ENCODE data around the gene PURB. TPM values are rescaled to one million over a fixed set of nuclear protein-coding genes. Genes with fewer than 3 reads are reported as not detected.

Gene PURB
- total RNA-seq, 1 experiment from 2014 or later = 8.9 TPM

DNA sequence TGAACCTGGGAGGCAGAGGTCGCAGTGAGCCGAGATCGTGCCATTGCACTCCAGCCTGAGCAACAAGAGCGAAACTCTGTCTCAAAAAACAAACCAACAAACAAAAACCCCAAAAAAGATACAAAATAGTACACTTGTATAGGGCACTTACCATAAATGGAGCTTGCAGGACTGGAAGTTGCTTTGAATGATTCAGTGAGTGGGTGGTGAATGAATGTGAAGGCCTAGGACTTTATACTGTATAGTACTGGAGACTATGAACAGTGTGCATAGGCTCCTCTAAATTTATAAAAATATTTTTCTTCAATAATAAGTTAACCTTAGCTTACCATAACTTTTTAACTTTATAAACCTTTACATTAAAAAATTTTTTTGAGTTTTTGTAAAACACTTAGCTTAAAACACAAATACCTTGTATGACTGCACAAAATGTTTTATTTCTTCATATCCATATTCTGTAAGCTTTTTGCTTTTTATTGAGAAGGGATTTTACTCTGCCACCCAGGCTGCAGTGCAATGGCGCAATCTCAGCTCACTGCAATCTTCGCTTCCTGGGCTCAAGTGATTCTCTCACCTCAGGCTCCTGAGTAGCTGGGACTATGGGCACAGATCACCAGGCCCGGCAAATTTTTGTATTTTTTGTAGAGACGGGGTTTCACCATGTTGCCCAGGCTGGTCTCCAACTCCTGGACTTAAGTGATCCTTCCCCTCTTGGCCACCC is 30.5 kb downstream of the PURB start:
- no peak overlapping the region for H2AFZ ChIP-seq (ENCODE audit: low read length)
- H3K9me2 ChIP-seq (replicated peaks; ENCODE audit: low read length) = no peaks in the 10 kb centered on the region
- no peaks in the 10 kb centered on the region for H3K4me1 ChIP-seq (ENCODE audit: insufficient read depth, low read length)
- intact Hi-C loops (cut with micrococcal nuclease) = loop anchor here (5.0 kb wide), 1 partner anchor 142 kb away; no protein-coding TSS in a partner anchor
- BruUV-seq (replicated peaks) = no TSS peak
- POLR2A ChIA-PET (ENCODE audit: unreplicated experiment) = no interaction called here
- H4K20me1 ChIP-seq (ENCODE audit: low read length) = no peaks in the 10 kb centered on the region
- no peak overlapping the region for H3K4me2 ChIP-seq (ENCODE audit: low read length)
- H3K27ac ChIP-seq (ENCODE audit: low read length) = no peak overlapping the region
- ATAC-seq (no peak), DNase-seq (no peak)
- H3K4me3 ChIP-seq (ENCODE audit: low read length) = no peak overlapping the region
- H3K36me3 ChIP-seq (ENCODE audit: low read depth, low read length) = no peaks in the 10 kb centered on the region
- H3F3A ChIP-seq (ENCODE audit: low read length, unreplicated experiment) = no peaks in the 10 kb centered on the region
- CTCF ChIA-PET = interaction anchor here (0.6 kb wide), 1 partner anchor 56 kb away, joined by 4 read pairs; no protein-coding TSS in a partner anchor
- H3K9me3 ChIP-seq (ENCODE audit: low read length) = no peaks in the 10 kb centered on the region
- H3K27me3 ChIP-seq (ENCODE audit: low read length) = no peaks in the 10 kb centered on the region
- no peak overlapping the region for H3K9ac ChIP-seq (ENCODE audit: low read length)
- H3K79me2 ChIP-seq (ENCODE audit: low read length) = no peaks in the 10 kb centered on the region
- TF ChIP-seq EZH2 (IDR thresholded peaks at IDR 0.05; ENCODE audit: low read length, unreplicated experiment) (no peak), EZH2phosphoT487 (IDR thresholded peaks at IDR 0.05; ENCODE audit: borderline replicate concordance, low read length) (no peak)
- TF ChIP-seq, protein P1, sequence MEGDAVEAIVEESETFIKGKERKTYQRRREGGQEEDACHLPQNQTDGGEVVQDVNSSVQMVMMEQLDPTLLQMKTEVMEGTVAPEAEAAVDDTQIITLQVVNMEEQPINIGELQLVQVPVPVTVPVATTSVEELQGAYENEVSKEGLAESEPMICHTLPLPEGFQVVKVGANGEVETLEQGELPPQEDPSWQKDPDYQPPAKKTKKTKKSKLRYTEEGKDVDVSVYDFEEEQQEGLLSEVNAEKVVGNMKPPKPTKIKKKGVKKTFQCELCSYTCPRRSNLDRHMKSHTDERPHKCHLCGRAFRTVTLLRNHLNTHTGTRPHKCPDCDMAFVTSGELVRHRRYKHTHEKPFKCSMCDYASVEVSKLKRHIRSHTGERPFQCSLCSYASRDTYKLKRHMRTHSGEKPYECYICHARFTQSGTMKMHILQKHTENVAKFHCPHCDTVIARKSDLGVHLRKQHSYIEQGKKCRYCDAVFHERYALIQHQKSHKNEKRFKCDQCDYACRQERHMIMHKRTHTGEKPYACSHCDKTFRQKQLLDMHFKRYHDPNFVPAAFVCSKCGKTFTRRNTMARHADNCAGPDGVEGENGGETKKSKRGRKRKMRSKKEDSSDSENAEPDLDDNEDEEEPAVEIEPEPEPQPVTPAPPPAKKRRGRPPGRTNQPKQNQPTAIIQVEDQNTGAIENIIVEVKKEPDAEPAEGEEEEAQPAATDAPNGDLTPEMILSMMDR (conservative IDR thresholded peaks at IDR 0.05; ENCODE audit: low read depth, low read length) = no peak

DNA sequence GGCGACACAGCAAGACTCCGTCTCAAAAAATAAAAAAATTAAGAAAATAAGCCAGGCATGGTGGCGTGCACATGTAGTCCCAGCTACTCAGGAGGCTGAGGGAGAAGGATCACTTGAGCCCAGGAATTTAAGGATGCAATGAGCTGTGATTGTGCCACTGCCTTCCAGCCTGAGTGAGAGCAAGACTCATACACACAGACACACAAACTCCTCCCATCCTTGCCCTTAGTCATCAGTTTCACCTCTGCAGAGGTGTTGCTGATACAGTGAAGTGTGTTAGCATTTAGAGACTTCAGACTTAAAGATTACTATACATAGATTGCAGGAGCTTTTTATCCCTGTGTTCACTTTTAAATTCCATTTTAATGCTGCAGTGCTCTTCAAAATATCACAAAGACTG is 31.9 kb downstream of the PURB start:
- BruUV-seq (replicated peaks) = no TSS peak
- Histone ChIP-seq H3K4me2 (ENCODE audit: low read length) (no peak overlapping the region), H3K36me3 (ENCODE audit: low read depth, low read length) (no peaks in the 10 kb centered on the region), H3K9me3 (ENCODE audit: low read length) (no peaks in the 10 kb centered on the region), H3K4me1 (ENCODE audit: insufficient read depth, low read length) (peaks cover 3% of the 10 kb centered on the region), H3K9ac (ENCODE audit: low read length) (no peak overlapping the region), H2AFZ (ENCODE audit: low read length) (no peak overlapping the region), H3K27ac (ENCODE audit: low read length) (no peak overlapping the region), H3K27me3 (ENCODE audit: low read length) (no peaks in the 10 kb centered on the region), H3K79me2 (ENCODE audit: low read length) (no peaks in the 10 kb centered on the region), H4K20me1 (ENCODE audit: low read length) (no peaks in the 10 kb centered on the region), H3F3A (ENCODE audit: low read length, unreplicated experiment) (no peaks in the 10 kb centered on the region), H3K4me3 (ENCODE audit: low read length) (no peak overlapping the region), H3K9me2 (replicated peaks; ENCODE audit: low read length) (no peaks in the 10 kb centered on the region)
- ChIA-PET CTCF (no interaction called here), POLR2A (ENCODE audit: unreplicated experiment) (no interaction called here)
- intact Hi-C loops (cut with micrococcal nuclease) = no loop called here
- TF ChIP-seq EZH2phosphoT487 (IDR thresholded peaks at IDR 0.05; ENCODE audit: borderline replicate concordance, low read length) = no peak
- TF ChIP-seq, protein P1 (conservative IDR thresholded peaks at IDR 0.05; ENCODE audit: low read depth, low read length) = no peak
- TF ChIP-seq EZH2 (IDR thresholded peaks at IDR 0.05; ENCODE audit: low read length, unreplicated experiment) = no peak
- no peak for ATAC-seq
- no peak for DNase-seq

DNA sequence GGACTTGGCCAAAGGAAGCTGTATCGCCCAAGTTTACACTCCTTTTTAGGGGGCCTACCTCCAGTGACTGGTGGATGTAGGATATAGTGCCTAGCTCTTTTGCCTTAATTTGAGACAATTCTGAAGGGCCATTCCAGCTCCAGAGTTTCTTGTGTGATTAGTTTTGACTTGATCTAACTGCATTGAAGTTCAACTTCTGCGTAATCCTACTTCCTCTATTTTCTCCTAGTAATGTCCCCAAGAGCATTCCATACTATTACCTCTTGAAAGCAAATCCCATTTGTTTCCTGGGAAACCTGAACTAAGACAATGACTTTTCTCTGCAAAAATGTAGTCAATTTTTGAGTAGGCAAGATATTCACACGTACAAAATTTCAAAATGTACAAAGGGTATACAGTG is 32.7 kb downstream of the PURB start:
- DNase-seq (no peak), ATAC-seq (no peak)
- intact Hi-C loops (cut with micrococcal nuclease) = no loop called here
- no peaks in the 10 kb centered on the region for H3K36me3 ChIP-seq (ENCODE audit: low read depth, low read length)
- no peaks in the 10 kb centered on the region for H3K9me3 ChIP-seq (ENCODE audit: low read length)
- peaks cover 3% of the 10 kb centered on the region for H3K4me1 ChIP-seq (ENCODE audit: insufficient read depth, low read length)
- peaks cover under 1% of the 10 kb centered on the region; the same call in 1 of the 2 replicates for H3K79me2 ChIP-seq (ENCODE audit: low read length)
- no peak overlapping the region for H3K4me2 ChIP-seq (ENCODE audit: low read length)
- no peaks in the 10 kb centered on the region for H3K9me2 ChIP-seq (replicated peaks; ENCODE audit: low read length)
- TF ChIP-seq EZH2phosphoT487 (IDR thresholded peaks at IDR 0.05; ENCODE audit: borderline replicate concordance, low read length) (no peak), EZH2 (IDR thresholded peaks at IDR 0.05; ENCODE audit: low read length, unreplicated experiment) (no peak)
- TF ChIP-seq, protein P1 (conservative IDR thresholded peaks at IDR 0.05; ENCODE audit: low read depth, low read length) = no peak
- POLR2A ChIA-PET (ENCODE audit: unreplicated experiment) = no interaction called here
- no peak overlapping the region for H3K27ac ChIP-seq (ENCODE audit: low read length)
- no peak overlapping the region for H2AFZ ChIP-seq (ENCODE audit: low read length)
- CTCF ChIA-PET = no interaction called here
- BruUV-seq (replicated peaks) = no TSS peak
- H3K9ac ChIP-seq (ENCODE audit: low read length) = no peak overlapping the region
- H4K20me1 ChIP-seq (ENCODE audit: low read length) = no peaks in the 10 kb centered on the region
- H3F3A ChIP-seq (ENCODE audit: low read length, unreplicated experiment) = no peaks in the 10 kb centered on the region
- H3K27me3 ChIP-seq (ENCODE audit: low read length) = no peaks in the 10 kb centered on the region
- no peak overlapping the region for H3K4me3 ChIP-seq (ENCODE audit: low read length)

Data from PC-3 (cell line).